ENCODE measurements around the gene SEMA5B.

SEMA5B gene

DNA sequence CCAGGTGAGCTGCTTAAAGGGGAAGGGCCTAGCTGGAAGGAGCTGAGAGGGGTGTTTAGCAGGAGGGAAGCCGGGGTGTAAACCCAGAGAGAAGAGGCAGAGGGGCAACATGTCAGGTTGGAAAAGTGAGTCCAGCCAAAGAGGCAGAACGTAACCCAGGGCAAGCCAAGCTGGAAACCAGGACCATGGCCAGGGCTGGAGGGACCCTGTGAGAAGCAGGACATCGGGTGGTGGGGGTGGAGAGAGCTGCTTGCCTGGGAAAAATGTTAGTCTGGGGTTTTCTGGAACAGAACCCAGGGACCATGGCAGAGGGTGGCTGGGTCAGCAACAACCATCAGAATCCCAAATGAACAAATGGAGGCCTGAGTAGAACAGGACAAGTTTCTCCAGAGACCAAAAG lies 32.6 kb downstream of the SEMA5B start:
- no peak for DNase-seq (ENCODE audit: low read depth in 2 of 2)

DNA sequence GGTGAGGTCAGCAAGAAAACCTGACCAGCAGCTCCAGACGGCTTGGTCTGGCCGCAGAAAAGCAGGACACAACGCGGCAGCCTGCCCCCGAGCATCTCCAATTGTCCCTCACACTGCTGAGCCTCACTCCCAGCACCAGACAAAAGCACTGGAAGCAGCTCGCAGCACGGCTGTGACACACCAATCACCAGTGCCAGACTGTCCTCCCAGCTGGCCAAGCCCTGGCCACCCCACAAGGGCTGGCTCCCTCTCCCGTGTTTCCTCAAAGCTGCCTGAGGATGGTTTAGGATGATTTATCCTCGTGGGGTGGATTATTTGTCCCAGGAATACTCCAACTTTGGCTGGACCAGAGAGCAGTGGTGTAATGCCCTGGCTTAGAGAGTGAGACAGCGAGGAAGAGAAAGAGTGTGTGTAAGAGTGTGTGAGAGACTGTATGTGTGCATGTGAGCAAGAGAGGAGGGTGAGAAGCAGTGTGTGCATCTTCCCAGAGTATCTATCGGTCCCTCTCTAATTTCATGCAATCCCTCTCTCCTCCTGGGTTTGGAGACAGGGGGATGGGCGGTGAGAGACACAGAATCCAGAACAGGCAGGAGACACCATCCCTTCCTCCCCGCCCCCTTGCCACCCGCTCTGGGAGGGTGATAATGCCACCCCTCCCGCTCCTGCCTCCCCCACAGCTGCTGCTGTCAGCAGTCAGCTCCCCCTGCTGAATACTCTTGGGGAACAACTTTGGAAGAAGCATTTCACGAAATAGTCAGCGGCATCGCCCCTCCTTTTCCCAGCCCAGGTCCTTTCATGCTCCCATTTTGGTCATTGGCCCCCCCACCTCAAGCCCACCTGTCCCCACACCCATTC lies 34.2 kb downstream of the SEMA5B start:
- DNase-seq (ENCODE audit: low read depth in 2 of 2) = no peak

DNA sequence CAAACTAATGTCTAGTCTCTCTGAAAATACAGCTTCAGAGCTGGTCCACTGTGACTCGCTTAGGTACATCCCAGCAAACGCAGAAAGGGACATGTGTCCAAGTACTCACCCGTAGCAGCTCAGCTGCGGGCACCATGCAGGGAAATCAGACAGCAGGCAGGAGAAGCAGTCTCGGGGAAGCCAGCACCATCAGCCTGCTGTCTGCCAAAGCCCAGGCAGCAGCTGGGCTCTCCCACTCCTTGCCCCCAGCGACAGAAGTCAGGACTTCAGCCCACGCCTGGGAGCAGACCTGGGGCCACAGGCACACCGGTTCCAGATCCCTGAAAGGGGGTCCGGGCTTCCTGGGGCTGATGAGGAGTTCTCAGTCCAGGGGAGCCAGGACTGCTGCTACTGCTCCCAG lies 34.9 kb downstream of the SEMA5B start:
- no peak for DNase-seq (ENCODE audit: low read depth in 2 of 2)

DNA sequence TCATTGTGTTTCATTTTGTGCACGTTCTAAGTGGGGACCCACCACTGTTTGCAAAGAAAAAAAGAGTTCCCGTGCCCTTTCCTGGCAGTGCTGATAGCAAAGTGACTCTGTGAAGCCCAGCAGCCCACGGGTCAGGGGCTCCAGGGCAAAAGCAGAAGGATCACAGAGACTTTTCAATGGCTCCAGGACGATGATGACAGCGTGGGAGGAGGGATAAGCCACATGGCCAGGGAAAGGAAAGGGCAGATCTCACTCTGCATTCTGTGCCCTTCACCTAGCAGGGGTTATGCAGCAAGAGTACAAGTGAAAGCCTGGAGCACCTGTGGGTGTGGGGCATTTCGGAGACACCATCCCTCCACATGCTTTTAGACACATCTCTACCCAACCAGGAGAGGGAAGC lies 35.4 kb downstream of the SEMA5B start:
- DNase-seq (ENCODE audit: low read depth in 2 of 2) = no peak

DNA sequence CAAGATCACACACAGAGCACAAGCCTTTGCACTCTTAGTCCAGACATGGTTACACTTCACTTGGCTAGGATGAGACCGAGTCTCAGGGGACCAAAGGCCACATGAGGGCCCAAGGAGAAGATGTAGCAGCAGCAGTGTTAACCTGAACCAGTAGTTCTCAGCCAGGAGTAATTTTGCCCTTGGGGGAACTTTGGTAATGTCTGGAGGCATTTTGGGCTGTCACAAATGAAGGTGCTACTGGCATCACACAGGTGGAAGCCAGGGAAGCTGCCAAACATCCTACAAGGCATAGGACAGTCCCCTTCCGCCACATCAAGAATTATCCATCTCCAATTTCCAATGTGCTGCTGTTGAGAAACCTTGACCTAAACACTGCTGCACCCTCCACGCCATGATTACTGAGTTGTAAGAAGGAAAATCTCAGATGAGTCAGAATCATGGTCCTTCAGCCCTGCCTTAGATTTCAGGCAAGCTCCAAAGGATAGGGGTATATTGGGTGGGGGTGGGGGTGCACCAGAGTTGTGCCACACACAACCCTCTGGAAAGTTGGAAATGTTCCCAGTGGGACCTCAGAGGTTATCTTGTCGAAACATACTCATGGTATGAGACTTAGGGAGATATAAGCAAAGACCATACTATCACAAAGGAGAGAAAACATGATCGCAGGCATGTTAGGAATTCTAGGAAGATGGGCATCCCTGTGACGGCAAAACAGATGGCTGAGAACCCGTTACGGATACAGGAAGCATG lies 36.2 kb downstream of the SEMA5B start:
- no peak for DNase-seq (ENCODE audit: low read depth in 2 of 2)

DNA sequence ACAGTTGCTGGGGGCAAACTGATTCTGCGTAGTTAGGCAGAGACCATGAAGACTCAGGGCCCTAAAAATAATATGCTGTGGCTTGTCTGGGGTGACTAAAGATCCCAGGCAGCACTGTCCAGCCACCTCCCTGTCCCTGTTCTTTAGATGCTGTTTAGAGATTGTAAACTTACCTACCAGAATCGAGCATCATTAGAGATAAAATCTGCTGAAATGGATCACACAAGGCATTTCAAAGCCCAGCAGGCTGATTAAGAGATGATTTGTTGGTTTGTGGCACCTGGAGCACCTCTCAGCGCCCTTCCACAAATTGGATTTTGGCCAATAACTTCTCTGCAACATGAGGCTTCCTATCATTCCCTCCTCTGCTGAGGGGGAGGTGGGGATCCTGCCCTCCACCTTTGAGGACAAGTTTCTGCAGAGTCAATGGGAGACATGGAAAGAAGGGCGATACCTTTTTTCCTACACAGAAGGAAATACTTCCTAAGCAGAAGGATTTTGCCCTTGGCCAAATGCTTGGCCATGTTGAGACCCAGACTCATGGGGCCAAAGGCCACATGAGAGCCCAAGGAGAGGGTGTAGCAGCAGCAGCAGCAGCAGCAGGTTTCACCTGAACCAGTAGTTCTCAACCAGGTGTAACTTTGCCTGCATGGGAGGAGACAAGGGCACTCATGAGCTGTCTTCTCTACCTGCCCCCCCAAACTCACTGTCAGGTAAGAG lies 37.5 kb downstream of the SEMA5B start:
- DNase-seq (ENCODE audit: low read depth in 2 of 2) = no peak

DNA sequence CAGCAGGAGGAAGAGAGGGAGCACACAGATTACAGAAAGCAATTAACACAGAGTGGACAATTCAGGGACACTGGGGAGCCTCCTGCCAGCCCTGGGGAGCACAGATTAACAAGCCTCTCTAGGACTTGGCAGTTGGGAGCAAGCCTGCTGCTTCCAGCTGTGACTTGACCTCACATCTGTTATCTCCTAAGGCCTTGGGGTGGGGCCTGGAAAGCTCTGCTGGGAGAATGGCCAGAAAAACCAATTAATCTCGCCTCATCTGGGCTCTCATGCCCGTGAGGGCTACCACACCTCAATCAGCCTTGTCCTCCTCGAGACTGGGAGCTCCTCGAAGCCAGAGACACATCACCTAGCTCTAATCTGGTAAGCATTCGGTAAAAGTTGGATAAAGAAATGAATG lies 39.1 kb downstream of the SEMA5B start:
- no peak for DNase-seq (ENCODE audit: low read depth in 2 of 2)

DNA sequence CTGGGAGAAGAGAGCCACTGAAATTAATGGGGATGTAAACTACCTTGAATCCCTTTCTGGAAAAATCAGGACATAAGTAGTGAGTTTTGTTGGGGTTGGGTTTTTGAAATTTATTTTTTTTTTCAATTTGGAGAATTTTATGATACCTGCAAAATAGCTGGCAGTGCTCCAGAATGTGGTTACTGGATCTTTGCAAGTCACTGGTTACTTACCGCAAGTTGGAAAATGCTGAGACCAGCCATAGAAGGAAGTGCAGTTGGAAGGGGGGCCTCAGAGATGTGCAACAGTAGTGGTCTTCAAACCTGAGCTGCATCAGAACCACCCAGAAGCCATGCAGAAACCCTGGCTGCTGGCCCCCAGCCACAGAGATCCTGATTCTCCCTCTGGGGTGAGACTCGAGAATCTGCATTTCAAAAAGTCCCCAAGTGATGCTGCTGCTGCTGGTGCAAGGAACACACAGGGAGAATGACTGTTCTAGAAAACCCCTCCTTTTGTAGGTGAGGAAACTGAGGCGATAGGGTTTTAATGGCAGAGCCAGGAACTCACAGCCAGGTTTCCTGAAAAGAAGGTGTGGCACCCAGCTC lies 39.7 kb downstream of the SEMA5B start:
- DNase-seq (ENCODE audit: low read depth in 2 of 2) = no peak

DNA sequence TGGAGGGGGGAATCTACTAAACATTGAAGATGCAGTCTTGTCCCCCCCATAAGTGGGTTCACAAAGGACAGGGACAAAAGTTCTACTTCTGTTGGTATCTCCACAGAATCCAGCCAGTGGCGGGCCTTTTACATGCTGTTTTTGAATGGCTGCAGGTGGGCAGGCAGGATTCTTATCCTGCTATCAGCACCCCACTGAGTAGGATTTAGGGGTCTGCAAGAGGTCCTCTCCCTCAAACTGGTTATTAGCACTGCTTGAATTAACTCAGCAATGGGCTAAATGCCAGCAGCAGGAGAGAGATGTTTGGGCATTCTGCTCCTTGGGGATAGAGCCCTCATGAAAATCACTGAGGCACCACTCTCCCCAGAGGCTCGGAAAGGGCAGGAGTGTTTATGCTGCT lies 40.3 kb downstream of the SEMA5B start:
- DNase-seq (ENCODE audit: low read depth in 2 of 2) = no peak

DNA sequence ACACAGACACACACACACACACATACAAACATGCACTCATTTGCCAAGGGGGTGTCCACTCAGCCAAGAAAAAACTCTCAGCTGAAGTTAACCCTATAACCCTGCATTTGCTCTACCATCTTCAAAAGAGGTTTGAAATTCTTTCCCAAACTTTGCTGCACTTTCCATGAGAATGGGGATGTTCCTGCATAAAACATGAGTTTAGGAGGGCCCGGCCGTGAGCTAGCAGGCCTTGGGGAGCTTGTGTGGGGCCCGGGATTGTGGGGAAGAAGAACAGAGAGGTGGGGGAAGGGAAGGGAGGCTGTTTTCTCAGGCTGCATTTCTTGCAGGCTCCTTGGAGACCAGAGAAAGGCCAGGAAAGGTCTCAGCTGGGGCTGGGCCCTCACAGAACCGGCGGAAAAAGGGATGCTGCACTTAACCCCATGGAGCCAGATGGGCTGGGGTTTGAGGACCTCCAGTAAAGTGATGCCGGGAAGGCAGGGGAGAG lies 40.8 kb downstream of the SEMA5B start:
- DNase-seq (ENCODE audit: low read depth in 2 of 2) = no peak

DNA sequence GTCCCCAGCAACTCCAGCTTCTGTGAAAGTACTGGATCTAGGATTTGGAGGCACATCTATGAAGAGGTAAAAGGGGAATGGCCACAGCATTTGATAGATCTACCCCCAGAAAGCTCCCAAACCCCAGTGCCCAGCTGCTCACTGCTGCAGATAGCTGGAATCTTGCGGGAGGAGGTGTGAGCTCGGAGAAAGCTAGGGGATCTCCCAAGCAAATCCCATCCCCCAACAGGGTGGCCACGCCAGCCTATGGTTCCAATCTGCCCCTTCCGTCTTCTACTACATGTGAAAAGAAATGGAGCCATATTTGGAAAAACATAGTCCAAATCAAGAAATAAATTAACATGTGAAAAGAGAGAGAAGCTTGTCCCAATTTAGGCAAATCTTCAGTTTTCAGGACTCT lies 42.0 kb downstream of the SEMA5B start:
- no peak for DNase-seq (ENCODE audit: low read depth in 2 of 2)

DNA sequence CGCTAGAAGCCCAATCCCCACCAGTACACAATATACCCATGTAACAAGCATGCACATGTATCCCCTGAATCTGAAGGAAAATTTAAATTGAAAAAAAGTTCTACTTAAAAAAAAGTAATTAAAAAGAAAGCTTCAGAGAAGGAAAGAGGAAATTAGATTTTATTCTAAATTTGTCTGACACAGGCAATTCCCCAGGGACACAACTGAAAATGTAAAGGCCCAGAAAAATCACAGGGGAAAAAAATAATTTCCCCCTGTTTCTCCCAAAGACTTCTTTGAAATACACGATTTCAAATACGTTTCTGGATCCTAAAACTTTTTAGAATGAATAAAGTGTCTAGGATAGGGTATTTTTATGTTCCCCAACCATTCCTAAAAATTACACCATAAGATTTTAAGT lies 42.9 kb downstream of the SEMA5B start:
- no peak for DNase-seq (ENCODE audit: low read depth in 2 of 2)

DNA sequence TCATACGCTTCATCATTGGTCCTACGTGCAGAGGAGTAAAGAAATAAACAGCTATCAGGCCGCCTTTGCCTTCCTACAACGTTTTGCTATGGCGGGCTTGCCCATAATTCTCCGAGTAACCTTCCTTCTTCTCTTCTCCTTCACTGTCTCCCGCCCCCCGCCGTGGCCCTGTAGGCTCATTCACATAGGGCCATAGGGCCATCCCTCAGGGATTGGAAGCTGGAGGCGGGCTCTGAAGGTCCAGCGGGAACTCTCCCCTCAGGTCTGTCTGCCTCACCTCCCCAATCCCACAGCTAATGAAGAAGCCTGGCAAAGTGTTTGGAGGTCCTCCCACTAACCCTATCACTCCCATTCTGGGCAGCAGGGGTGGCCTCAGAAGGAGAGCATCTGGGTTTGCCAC lies 43.6 kb downstream of the SEMA5B start:
- DNase-seq (ENCODE audit: low read depth in 2 of 2) = no peak

DNA sequence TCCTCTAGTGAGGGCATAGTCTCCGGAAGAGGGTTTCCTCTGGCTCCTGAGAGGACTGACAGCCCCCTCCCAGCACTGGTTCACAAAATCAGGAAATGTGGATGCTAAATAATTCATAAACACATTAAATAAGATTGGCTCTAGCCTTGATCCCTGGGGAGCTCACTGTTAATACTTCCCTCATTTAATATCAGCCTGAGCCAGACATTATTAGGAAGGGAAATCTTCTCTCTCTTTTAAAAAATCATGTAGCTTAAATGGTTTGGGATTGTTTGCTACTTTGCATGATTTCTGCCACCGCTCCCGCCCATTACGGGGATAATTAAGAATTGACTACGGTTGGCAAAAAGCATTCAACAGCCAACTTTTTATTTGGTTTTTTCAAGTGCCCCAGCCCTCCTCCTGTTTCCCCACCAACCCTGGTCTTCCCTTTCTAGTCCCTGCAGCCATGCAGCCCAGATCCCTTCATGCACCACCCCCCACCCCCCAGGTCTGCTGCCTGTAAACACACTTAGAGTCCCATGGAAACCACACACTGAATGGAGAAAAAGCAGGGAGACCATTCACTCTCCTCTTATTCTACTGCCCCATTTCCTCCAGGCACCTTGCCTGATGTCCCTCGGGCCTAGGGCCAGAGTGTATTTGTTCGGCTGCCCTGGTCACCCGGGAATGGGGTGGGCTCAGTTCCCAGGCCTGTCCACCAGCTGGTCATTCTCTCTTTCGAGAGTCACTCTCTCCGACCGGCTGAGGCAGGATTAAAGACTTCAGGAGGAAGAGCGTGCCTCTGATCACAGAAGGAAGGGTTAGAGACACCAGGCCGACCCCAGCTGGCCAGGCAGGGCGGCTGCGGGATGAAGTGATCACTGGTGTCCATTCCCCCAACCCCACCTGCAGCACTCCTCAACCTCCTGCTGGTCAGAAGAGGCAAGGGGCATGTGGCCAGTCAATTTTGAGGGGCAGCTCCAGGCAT lies 45.1 kb downstream of the SEMA5B start:
- DNase-seq (ENCODE audit: low read depth in 2 of 2) = no peak

DNA sequence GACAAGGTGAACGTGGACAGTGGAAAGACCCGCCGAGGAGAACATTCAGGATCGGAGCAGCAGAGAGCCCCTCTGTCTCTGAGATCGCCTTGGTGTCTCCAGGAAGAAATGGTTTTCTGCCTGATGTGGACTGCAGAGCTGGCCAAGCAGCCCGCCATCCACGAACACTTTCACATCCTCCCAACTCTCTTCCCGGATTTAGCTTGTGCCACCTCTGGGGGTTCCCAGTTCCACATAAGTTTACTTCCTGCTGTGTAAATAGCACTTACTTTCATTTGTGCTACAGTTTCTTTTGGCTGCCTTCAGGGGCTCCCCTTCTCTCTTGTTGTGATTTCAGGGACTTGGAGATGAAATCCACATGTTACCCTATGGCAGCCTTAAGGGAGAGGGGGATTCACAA lies 48.4 kb downstream of the SEMA5B start:
- no peak for DNase-seq (ENCODE audit: low read depth in 2 of 2)

DNA sequence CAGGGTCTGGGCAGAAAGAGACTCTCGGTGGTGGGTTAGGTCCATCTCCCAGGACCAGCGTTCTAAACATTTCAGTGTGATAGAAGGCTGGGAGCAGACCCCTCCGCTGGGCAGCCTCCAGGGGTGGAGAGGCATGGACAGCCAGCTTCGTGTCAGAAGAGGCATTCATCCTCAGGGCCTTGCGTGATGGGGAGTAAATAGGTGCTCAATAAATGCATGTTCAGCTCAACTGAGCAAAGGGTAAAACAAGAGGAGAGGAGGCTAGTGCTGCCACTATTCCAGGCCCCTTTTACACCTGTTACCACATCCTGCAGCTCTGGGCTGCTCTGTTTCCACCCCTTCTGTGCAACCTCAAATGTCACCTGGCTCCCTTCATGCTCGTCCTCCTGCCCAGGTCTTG lies 49.0 kb downstream of the SEMA5B start:
- DNase-seq (ENCODE audit: low read depth in 2 of 2) = no peak

DNA sequence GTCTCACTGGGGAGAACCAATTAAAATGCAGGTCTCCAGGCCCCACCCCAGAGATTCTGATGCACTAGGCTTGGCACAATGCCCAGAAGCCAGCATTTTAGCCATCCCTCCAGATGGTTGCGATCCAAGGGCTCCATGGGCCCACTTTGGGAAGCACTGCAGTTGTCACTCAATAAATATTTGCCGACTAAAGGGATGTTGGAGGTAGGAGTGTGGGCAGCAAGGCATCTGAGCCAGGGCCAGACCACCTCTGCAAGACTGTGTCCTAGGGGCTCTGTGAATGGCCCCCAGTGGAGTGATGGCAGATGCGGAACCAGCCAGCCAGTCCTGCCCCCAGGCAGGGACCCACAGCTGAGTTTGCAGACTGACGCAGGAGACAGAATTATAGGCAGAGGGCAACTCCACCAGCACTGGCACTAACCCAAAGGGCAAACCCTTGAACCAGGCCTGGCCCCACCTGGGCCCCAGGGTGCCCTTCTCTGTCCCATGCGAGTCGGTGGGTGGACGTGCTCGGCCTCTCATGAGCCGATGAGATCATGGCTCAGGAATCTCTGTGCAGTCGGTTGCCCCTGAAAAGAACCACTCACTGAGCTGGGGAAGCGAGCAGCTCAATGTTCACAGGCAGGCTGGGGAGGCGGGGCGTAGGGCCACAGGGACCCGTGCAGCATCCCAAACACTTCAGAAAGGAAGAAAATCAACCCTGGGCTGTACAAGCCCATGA lies 49.7 kb downstream of the SEMA5B start:
- DNase-seq (ENCODE audit: low read depth in 2 of 2) = no peak

DNA sequence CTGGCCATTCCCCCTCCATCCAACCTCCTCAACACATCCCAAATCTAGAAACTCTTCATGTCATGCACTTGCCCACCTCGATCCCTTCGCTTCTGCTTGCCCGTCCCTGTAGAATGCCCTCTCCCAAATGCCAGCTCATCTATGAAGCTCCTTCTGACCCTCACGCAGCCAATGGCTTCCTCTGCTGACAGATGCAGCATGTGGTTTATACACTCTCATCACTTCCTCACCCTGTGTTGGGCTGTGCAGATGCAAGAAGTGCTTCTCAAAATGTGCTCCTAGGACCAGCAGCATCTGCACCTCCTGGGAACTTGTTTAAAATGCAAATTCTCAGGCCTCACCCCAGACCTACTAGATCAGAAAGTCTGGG lies 51.7 kb downstream of the SEMA5B start:
- DNase-seq (ENCODE audit: low read depth in 2 of 2) = no peak

DNA sequence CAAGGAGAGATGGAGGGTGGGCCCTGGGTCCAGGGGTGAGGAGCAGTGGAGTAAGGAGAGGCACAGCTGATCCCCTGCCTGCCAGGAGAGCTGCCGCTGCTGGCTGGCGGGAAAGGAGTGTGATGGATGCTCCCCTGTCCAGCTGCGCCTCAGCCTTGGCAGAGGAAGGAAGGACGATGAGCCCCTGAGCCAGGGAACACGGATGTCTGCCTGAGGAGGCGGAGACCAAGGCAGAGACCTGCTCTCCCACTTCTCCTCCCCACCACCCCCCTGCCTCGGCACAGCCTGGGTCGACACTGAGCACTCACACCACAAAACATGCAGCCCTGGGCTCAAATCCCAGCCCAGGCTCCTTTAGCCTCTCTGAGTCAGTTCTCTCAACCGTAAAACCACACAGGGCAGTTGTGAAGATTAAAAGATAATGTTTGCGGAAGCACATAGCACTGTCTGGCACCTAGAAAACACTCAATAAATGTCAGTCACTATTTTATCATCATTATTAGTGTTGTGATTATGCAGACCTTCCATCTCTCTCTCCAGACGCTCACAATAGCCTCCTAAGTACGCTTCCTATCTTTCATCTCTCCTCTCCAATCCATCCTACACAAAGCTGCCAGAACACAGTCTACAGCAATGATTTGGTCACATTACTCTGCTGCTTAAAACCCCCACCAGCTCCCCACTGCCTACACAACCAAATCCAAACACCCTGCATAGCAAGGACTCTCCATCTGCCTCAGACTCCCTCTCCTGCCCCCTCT lies 52.2 kb downstream of the SEMA5B start:
- DNase-seq (ENCODE audit: low read depth in 2 of 2) = no peak

DNA sequence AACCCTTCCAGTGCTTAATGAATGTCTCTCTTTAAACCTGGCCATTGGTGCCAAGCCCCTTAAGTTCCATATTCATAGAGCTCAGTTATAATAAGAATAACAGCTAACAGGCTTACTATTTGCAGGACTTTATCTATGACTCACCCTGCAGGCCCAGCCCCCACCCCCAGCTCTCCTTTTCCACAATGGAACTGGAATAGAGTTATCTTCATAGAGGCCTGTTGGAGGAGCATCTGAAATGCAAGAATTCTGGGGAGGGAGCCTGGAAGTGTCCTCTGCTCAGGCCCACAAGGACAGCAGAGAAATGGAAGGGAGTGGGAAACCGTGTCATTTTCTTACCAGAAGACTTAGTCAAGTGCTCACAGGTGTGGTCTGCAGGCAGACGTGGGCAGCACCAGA lies 52.8 kb downstream of the SEMA5B start:
- no peak for DNase-seq (ENCODE audit: low read depth in 2 of 2)
